GM23338 (cell line): Measurements from ENCODE around the gene HGF. TPM values are rescaled to one million over a fixed set of nuclear protein-coding genes. Genes with fewer than 3 reads are reported as not detected.

Experiments
- ATAC-seq: fragments of 200-7000 bp; cut with Tn5 transposase; 3 replicates; pipeline ENCODE4 v1.9.1; 2020
- DNase-seq: peaks from one replicate; pipeline ENCODE4 v3.0.0-alpha.2; 2015; ENCODE audit warnings: low spot score
- H2AFZ ChIP-seq: fragments of 200-600 bp; sonication (generic); 2 replicates; pipeline ENCODE4 v1.8.0; 2016; ENCODE audit warnings: antibody characterized with exemption, mild to moderate bottlenecking, moderate library complexity
- H3F3A ChIP-seq: fragments of 200-600 bp; sonication (generic); replicated peaks from 2 replicates; pipeline ENCODE4 v1.8.0; 2017; ENCODE audit warnings: antibody characterized with exemption, mixed run types, low read depth
- H3K27ac ChIP-seq: fragments of 200-600 bp; sonication (generic); 2 replicates; pipeline ENCODE4 v1.6.1; 2016; ENCODE audit warnings: low read depth
- H3K27me3 ChIP-seq: fragments of 200-600 bp; sonication (generic); 2 replicates; pipeline ENCODE4 v1.8.0; 2016; ENCODE audit warnings: mild to moderate bottlenecking, mixed run types, moderate library complexity; ENCODE audit not compliant: insufficient read depth
- H3K36me3 ChIP-seq: fragments of 200-600 bp; sonication (generic); 2 replicates; pipeline ENCODE4 v1.8.0; 2016; ENCODE audit warnings: mild to moderate bottlenecking; ENCODE audit not compliant: insufficient read depth
- H3K4me1 ChIP-seq: fragments of 200-600 bp; sonication (generic); 2 replicates; pipeline ENCODE4 v1.8.0; 2016; ENCODE audit warnings: mild to moderate bottlenecking, moderate library complexity; ENCODE audit not compliant: insufficient read depth
- H3K4me2 ChIP-seq: fragments of 200-600 bp; sonication (generic); 2 replicates; pipeline ENCODE4 v1.7.1; 2017; ENCODE audit warnings: mixed run types
- H3K4me3 ChIP-seq: fragments of 200-600 bp; sonication (generic); 2 replicates; pipeline ENCODE4 v1.6.1; 2016; ENCODE audit warnings: mixed run types
- H3K79me2 ChIP-seq: fragments of 200-600 bp; sonication (generic); replicated peaks from 2 replicates; pipeline ENCODE4 v1.8.0; 2017; ENCODE audit warnings: mild to moderate bottlenecking; ENCODE audit not compliant: insufficient read depth
- H3K9me2 ChIP-seq: fragments of 200-600 bp; sonication (generic); 2 replicates; pipeline ENCODE4 v1.8.0; 2017; ENCODE audit not compliant: insufficient read depth
- H4K20me1 ChIP-seq: fragments of 200-600 bp; sonication (generic); replicated peaks from 2 replicates; pipeline ENCODE4 v1.8.0; 2017; ENCODE audit warnings: mild to moderate bottlenecking; ENCODE audit not compliant: insufficient read depth
- H3K27ac Mint-ChIP-seq: 2 replicates; pipeline ENCODE4 v1.8.0; 2020; ENCODE audit warnings: inconsistent platforms, mild to moderate bottlenecking, moderate library complexity, mixed read lengths
- H3K27me3 Mint-ChIP-seq: 3 replicates; pipeline ENCODE4 v1.8.0; 2022; ENCODE audit warnings: low read depth, mild to moderate bottlenecking, moderate library complexity, mixed read lengths, inconsistent platforms; ENCODE audit not compliant: insufficient read depth, poor library complexity
- H3K36me3 Mint-ChIP-seq: 3 replicates; pipeline ENCODE4 v1.8.0; 2021; ENCODE audit warnings: low read depth, mild to moderate bottlenecking, inconsistent platforms, moderate library complexity, mixed read lengths
- H3K4me1 Mint-ChIP-seq: 3 replicates; pipeline ENCODE4 v1.8.0; 2020; ENCODE audit warnings: mild to moderate bottlenecking, inconsistent platforms, mixed read lengths
- H3K4me3 Mint-ChIP-seq: 3 replicates; pipeline ENCODE4 v1.8.0; 2021; ENCODE audit warnings: moderate library complexity, mild to moderate bottlenecking, inconsistent platforms, mixed read lengths
- H3K9me3 Mint-ChIP-seq: 3 replicates; pipeline ENCODE4 v1.8.0; 2020; ENCODE audit warnings: moderate library complexity, mild to moderate bottlenecking, inconsistent platforms, mixed read lengths
- CREB1 ChIP-seq: fragments of 250-450 bp; sonication (Bioruptor Pico); IDR thresholded peaks from 2 replicates; pipeline ENCODE4 v1.5.0; 2020; ENCODE audit warnings: low read depth, mild to moderate bottlenecking, moderate library complexity
- CTCF ChIP-seq, 2 experiments: fragments of 200-600 bp in 1 of 2; sonication (generic) in 1 of 2; conservative IDR thresholded peaks; 2 replicates each; pipeline versions ENCODE4 v1.5.1 to v1.6.1; 2016 to 2017; ENCODE audit warnings: antibody characterized with exemption in 2 of 2, low read depth in 2 of 2, mild to moderate bottlenecking in 2 of 2, moderate library complexity in 1 of 2
- EZH2phosphoT487 ChIP-seq: fragments of 200-600 bp; sonication (generic); IDR thresholded peaks from one replicate; pipeline ENCODE4 v1.8.1; 2018; ENCODE audit warnings: antibody characterized with exemption; ENCODE audit not compliant: unreplicated experiment
- JUNB ChIP-seq: IDR thresholded peaks from one replicate; pipeline ENCODE4 v1.6.1; 2016; ENCODE audit warnings: antibody characterized with exemption; ENCODE audit not compliant: unreplicated experiment
- NANOG ChIP-seq: IDR thresholded peaks from 2 replicates; pipeline ENCODE4 v1.6.1; 2016; ENCODE audit warnings: antibody characterized with exemption, borderline replicate concordance
- POLR2AphosphoS5 ChIP-seq: IDR thresholded peaks from 2 replicates; pipeline ENCODE4 v1.6.1; 2016; ENCODE audit warnings: antibody characterized with exemption, low read depth
- REST ChIP-seq: IDR thresholded peaks from one replicate; pipeline ENCODE4 v1.6.1; 2018; ENCODE audit warnings: antibody characterized with exemption; ENCODE audit not compliant: unreplicated experiment
- STAT1 ChIP-seq: IDR thresholded peaks from one replicate; pipeline ENCODE4 v1.6.1; 2016; ENCODE audit warnings: antibody characterized with exemption; ENCODE audit not compliant: unreplicated experiment
- ZNF114 ChIP-seq: fragments of 250-450 bp; sonication (Bioruptor Pico); IDR thresholded peaks from 2 replicates; pipeline ENCODE4 v1.5.0; 2020; ENCODE audit warnings: mild to moderate bottlenecking, moderate library complexity
- polyA plus RNA-seq: library from polyadenylated mRNA; unstranded; fragments of >200 nt; fragmentation: Nextera tagmentation; extraction: Ambion mirVana; gene quantifications from 2 replicates; pipeline ENCODE4 v1.2.1, GENCODE V29; 2016
- total RNA-seq: library from RNA; depleted of rRNA; stranded (reverse); fragments of >200 nt; shearing (Covaris generic); gene quantifications from 2 replicates; pipeline ENCODE4 v1.2.3, GENCODE V29; 2014
- TF ChIP-seq, protein P1 (sequence below): fragments of 250-450 bp; sonication (Bioruptor Pico); IDR thresholded peaks from 2 replicates; pipeline ENCODE4 v1.5.0; 2020; ENCODE audit warnings: mild to moderate bottlenecking, moderate library complexity
- TF ChIP-seq, protein P2 (sequence below): IDR thresholded peaks from 2 replicates; pipeline ENCODE4 v1.6.1; 2016; ENCODE audit warnings: antibody characterized with exemption

Gene HGF
- total and polyA plus RNA-seq, 2 experiments from 2014 or later: 0.24 to 1.1 TPM

- TF ChIP-seq JUNB: no peak
- no peak for TF ChIP-seq POLR2AphosphoS5
- TF ChIP-seq REST: no peak
- TF ChIP-seq CTCF (conservative IDR thresholded peaks at IDR 0.05; ENCODE audit: low read depth in 2 of 2): no peak
- no peak for TF ChIP-seq STAT1
These were observed 9.9 kb upstream of the HGF start (continued) for GRCh38 chr7:81779706-81780105.

DNA sequence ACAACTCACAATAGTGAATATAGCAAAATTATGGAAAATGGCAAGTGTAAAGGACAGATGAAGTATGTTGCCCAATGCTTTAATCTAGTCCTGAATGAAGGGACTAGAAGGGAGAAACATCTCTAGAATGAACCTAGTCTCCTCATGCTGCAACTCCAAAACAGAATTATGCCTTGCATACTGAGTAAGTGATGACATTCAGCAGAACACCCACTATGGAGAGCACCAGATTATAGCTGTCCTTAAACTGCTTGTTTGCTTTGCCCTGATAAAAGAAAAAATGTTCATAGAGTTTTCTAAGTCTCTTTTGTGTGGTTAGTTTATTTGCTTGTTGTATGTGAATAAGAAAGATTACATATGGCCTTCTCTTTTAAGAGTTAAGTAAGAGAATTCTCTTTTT lies 7.8 kb upstream of the HGF start:
- no peak overlapping the region for H3K4me3 Mint-ChIP-seq
- H3K27ac ChIP-seq: no peak overlapping the region
- H3K79me2 ChIP-seq: no peaks in the 10 kb centered on the region
- H3K4me2 ChIP-seq: no peak overlapping the region
- H3K36me3 Mint-ChIP-seq: no peaks in the 10 kb centered on the region
- H3K36me3 ChIP-seq: no peaks in the 10 kb centered on the region
- H3K27me3 ChIP-seq: no peaks in the 10 kb centered on the region
- H3F3A ChIP-seq: no peaks in the 10 kb centered on the region
- H3K9me3 Mint-ChIP-seq: no peaks in the 10 kb centered on the region
- no peaks in the 10 kb centered on the region for H3K9me2 ChIP-seq
- no peak for ATAC-seq
- no peaks in the 10 kb centered on the region for H3K4me1 ChIP-seq
- DNase-seq: no peak
- H3K27ac Mint-ChIP-seq: no peak overlapping the region
- H4K20me1 ChIP-seq: no peaks in the 10 kb centered on the region
- peaks cover 9% of the 10 kb centered on the region; the same call in 1 of the 3 replicates for H3K4me1 Mint-ChIP-seq
- no peak overlapping the region for H2AFZ ChIP-seq
- peaks cover 5% of the 10 kb centered on the region for H3K27me3 Mint-ChIP-seq
- H3K4me3 ChIP-seq: no peak overlapping the region
- no peak for TF ChIP-seq JUNB
- no peak for TF ChIP-seq CREB1 (CRISPR knock-in tag)
- no peak for TF ChIP-seq ZNF114 (CRISPR knock-in tag)
- TF ChIP-seq EZH2phosphoT487: no peak
- TF ChIP-seq, protein P1, sequence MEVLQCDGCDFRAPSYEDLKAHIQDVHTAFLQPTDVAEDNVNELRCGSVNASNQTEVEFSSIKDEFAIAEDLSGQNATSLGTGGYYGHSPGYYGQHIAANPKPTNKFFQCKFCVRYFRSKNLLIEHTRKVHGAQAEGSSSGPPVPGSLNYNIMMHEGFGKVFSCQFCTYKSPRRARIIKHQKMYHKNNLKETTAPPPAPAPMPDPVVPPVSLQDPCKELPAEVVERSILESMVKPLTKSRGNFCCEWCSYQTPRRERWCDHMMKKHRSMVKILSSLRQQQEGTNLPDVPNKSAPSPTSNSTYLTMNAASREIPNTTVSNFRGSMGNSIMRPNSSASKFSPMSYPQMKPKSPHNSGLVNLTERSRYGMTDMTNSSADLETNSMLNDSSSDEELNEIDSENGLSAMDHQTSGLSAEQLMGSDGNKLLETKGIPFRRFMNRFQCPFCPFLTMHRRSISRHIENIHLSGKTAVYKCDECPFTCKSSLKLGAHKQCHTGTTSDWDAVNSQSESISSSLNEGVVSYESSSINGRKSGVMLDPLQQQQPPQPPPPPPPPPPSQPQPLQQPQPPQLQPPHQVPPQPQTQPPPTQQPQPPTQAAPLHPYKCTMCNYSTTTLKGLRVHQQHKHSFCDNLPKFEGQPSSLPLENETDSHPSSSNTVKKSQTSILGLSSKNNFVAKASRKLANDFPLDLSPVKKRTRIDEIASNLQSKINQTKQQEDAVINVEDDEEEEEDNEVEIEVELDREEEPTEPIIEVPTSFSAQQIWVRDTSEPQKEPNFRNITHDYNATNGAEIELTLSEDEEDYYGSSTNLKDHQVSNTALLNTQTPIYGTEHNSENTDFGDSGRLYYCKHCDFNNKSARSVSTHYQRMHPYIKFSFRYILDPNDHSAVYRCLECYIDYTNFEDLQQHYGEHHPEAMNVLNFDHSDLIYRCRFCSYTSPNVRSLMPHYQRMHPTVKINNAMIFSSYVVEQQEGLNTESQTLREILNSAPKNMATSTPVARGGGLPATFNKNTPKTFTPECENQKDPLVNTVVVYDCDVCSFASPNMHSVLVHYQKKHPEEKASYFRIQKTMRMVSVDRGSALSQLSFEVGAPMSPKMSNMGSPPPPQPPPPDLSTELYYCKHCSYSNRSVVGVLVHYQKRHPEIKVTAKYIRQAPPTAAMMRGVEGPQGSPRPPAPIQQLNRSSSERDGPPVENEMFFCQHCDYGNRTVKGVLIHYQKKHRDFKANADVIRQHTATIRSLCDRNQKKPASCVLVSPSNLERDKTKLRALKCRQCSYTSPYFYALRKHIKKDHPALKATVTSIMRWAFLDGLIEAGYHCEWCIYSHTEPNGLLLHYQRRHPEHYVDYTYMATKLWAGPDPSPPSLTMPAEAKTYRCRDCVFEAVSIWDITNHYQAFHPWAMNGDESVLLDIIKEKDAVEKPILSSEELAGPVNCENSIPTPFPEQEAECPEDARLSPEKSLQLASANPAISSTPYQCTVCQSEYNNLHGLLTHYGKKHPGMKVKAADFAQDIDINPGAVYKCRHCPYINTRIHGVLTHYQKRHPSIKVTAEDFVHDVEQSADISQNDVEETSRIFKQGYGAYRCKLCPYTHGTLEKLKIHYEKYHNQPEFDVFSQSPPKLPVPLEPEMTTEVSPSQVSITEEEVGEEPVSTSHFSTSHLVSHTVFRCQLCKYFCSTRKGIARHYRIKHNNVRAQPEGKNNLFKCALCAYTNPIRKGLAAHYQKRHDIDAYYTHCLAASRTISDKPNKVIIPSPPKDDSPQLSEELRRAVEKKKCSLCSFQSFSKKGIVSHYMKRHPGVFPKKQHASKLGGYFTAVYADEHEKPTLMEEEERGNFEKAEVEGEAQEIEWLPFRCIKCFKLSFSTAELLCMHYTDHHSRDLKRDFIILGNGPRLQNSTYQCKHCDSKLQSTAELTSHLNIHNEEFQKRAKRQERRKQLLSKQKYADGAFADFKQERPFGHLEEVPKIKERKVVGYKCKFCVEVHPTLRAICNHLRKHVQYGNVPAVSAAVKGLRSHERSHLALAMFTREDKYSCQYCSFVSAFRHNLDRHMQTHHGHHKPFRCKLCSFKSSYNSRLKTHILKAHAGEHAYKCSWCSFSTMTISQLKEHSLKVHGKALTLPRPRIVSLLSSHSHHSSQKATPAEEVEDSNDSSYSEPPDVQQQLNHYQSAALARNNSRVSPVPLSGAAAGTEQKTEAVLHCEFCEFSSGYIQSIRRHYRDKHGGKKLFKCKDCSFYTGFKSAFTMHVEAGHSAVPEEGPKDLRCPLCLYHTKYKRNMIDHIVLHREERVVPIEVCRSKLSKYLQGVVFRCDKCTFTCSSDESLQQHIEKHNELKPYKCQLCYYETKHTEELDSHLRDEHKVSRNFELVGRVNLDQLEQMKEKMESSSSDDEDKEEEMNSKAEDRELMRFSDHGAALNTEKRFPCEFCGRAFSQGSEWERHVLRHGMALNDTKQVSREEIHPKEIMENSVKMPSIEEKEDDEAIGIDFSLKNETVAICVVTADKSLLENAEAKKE (CRISPR knock-in tag): no peak
- no peak for TF ChIP-seq NANOG
- TF ChIP-seq, protein P2, sequence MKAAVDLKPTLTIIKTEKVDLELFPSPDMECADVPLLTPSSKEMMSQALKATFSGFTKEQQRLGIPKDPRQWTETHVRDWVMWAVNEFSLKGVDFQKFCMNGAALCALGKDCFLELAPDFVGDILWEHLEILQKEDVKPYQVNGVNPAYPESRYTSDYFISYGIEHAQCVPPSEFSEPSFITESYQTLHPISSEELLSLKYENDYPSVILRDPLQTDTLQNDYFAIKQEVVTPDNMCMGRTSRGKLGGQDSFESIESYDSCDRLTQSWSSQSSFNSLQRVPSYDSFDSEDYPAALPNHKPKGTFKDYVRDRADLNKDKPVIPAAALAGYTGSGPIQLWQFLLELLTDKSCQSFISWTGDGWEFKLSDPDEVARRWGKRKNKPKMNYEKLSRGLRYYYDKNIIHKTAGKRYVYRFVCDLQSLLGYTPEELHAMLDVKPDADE: no peak
